IPS-18c (cell line): Measurements from ENCODE around the gene PRSS12.

Source experiments
- H3K4me3 ChIP-seq: 2 replicates; pipeline ENCODE4 v1.7.0; 2013; ENCODE audit warnings: low read depth, mild to moderate bottlenecking, low read length, moderate library complexity; ENCODE audit not compliant: insufficient read depth
- H3K9me3 ChIP-seq: one replicate; pipeline ENCODE4 v1.6.1; 2013; ENCODE audit warnings: mild to moderate bottlenecking, low read length, moderate library complexity; ENCODE audit not compliant: control insufficient read depth, insufficient read depth

Gene PRSS12

DNA sequence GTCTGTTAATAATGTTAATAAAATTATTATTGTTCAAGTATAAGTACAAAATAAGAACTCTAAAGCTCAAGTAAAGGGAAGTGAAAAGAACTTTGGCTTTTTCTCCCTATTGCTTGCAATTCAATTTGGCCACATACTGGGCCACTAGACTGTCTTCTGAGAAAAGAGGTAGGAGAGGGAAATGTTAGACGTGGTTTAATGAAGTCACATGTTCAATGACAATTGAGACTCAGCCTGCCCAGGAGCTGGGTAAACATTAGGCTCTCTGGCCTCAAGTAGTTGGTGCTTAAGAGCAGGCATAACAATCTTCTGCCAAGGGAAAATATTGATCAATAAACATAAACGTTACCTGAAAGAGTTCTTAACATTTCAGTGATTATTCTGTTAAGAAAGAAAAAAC lies 15.1 kb upstream of the PRSS12 start:
- no peaks in the 10 kb centered on the region for H3K9me3 ChIP-seq
- H3K4me3 ChIP-seq: no peak overlapping the region

DNA sequence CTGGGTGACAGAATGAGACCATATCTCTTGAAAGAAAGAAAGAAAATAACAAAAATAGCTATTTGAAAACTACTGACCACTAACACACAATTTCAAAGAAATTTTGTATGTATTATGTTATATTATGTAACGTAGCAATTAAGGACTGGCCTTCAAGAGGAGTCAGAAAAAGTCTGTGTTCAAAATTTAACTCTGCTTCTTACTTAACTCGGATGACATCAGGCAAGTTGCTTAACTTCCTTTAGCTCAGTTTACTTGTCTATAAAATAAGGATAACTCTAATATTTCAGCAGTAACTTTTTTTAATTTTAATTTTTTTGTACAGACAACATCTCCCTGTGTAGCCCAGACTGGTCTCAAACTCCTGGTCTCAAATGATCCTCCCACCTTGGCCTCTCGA lies 14.6 kb upstream of the PRSS12 start:
- H3K9me3 ChIP-seq: no peaks in the 10 kb centered on the region
- no peak overlapping the region for H3K4me3 ChIP-seq

DNA sequence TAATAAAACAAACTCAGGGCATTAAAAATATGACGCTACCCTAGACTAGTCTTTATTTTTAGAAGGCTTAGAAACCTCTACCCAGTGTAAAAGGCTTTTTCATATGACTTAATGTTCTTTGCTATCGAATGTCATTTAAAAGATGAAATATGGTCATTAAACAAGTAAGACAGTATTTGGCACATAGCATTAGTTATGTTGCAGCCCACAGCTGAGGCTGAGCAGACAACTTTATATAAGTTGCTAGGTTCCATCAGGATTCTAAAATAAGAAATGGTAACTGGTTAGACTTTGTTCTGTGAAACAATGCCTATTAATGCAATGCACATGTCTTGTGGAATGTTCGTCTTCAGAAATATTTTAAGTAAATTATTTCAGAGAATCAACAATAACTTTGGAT lies 10.4 kb upstream of the PRSS12 start:
- Histone ChIP-seq H3K4me3 (no peak overlapping the region), H3K9me3 (no peaks in the 10 kb centered on the region)

DNA sequence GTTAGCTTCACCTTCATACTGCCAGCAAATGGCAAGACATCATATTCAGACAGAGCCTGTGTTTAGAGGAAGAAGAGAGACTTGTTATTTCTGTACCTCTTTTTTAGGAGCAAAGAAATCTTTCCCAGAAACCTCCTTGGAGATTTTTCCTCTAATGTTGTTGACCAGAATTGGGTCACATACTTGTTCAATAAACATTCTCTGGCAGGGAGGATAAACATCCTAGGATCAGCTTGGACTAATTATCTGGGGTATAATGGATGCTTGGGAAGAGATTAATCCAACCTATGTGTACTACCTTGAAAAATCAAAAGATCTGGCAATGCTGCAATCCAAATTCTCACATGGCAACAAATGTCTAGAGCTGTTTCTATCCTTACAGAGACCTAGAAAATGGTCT lies 8.4 kb upstream of the PRSS12 start:
- Histone ChIP-seq H3K4me3 (no peak overlapping the region), H3K9me3 (no peaks in the 10 kb centered on the region)

DNA sequence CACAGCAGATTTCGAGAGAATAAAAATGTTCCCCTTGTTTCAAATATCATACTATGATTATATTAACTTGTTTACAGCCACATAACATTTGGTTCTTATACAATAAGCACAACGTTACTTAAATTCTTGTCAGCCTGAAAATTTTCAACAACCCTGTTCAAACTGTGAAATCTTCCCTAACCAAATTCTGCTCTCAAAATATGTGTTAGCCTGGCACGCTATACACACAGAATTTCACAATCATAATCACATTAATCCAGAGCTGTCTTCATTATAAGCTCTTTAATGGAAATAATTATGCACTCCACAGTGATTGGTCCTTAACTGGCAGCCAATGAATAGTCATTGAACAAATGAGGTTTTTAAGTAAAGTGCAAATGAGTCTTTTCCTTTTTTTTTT lies 7.3 kb upstream of the PRSS12 start:
- H3K4me3 ChIP-seq: no peak overlapping the region
- H3K9me3 ChIP-seq: no peaks in the 10 kb centered on the region

DNA sequence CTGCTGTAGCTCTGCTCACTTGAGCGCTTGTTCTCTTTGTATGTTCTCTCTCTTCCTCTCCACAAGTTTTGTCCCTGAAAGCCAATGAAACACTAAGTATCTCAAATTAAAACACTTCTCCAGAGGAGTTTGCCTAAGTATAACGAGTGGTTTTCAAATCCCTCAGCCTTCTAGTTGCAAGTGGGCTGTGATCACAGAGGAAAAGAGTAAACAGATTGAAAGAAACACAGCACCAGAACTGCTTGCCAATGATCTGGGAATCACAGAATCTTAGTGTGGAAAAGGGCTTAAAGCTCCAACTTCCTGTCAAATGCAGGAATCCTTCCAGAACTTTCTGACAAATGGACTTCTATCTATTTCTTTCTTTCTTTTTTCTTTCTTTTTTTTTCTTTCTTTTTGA lies 4.8 kb upstream of the PRSS12 start:
- H3K9me3 ChIP-seq: no peaks in the 10 kb centered on the region
- no peak overlapping the region for H3K4me3 ChIP-seq

DNA sequence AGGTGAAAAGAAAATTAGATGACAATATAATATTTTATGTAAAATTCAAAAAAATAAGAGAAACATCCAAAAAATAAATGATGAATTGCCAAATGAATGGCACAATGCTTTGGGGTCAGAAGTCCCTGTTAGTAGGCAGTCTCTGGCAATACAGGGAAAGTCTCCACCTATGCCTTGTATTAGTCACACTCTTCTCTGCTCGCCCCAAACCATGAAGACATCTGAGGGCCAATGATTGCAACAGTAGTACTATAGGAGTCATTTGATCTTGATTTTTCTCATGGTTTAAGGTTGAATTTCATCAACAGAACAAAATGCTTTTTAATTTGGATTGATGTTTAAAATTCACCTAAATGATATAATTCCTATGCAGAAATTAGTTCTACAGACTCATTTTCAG lies 3.9 kb upstream of the PRSS12 start:
- Histone ChIP-seq H3K4me3 (no peak overlapping the region), H3K9me3 (no peaks in the 10 kb centered on the region)

DNA sequence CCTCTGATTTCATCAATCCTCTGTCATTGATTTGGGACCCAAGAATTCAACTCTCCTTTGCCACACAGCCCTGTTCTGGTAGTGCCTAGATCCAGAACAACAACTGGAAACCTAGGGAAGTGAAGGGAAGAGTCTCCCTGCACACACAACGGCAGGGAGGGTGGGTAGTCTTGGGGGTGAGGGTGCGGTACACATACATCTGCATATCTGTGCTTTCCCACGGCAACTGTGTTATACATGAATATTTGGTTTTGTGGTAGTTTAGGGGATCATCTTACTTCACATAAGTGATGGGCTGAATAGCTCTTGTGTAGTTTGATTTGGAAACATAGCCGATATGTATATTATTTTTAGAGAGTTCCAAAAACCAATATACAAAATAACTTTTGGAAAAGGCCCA lies 3.3 kb upstream of the PRSS12 start:
- no peaks in the 10 kb centered on the region for H3K9me3 ChIP-seq
- H3K4me3 ChIP-seq: no peak overlapping the region

DNA sequence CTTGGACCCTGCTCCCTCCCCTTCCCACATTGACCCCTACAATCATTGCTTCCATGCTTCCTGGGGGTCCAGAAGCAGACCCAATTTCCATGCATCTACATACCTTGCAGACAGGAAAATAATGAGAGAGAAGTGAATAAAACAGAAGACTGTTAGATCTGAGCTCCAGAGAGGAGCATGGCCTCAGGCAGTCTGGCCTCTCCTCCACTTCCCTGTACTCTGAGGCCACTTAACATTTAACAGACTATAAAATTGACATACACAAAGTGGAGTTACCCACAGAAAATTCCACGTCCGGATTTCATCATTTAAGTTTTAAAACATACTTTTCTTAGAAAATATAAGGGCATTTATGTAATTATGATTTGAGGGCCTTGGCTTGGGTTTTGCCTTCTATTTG lies 2.1 kb upstream of the PRSS12 start:
- Histone ChIP-seq H3K4me3 (no peak overlapping the region), H3K9me3 (no peaks in the 10 kb centered on the region)

DNA sequence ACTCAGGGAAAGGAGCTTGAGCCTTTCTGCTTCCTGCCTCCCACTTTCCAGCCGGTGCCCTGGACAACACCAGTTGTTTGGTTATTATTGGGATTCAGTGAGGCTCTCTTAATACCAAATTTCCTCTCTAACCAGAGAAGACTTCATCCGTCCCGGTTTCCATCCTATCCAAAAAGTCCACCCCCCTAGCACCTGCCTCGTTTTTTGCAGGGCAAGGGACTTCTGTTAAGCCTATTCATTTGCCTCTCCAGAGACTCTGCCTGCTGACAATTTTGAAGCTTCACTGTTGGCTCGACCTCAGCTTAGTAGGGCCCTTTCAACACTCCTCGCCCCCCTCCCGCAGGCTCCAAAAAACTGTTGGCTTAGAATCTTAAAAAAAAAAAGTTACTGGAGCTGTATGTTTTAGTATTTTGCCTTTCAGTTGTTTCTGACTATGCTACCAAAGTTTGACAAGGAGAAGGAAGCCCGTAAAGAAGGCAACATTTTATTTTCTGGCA lies 779 bp upstream of the PRSS12 start:
- no peaks in the 10 kb centered on the region for H3K9me3 ChIP-seq
- peak overlapping the region; percentile 64; the same call in 1 of the 2 replicates for H3K4me3 ChIP-seq

DNA sequence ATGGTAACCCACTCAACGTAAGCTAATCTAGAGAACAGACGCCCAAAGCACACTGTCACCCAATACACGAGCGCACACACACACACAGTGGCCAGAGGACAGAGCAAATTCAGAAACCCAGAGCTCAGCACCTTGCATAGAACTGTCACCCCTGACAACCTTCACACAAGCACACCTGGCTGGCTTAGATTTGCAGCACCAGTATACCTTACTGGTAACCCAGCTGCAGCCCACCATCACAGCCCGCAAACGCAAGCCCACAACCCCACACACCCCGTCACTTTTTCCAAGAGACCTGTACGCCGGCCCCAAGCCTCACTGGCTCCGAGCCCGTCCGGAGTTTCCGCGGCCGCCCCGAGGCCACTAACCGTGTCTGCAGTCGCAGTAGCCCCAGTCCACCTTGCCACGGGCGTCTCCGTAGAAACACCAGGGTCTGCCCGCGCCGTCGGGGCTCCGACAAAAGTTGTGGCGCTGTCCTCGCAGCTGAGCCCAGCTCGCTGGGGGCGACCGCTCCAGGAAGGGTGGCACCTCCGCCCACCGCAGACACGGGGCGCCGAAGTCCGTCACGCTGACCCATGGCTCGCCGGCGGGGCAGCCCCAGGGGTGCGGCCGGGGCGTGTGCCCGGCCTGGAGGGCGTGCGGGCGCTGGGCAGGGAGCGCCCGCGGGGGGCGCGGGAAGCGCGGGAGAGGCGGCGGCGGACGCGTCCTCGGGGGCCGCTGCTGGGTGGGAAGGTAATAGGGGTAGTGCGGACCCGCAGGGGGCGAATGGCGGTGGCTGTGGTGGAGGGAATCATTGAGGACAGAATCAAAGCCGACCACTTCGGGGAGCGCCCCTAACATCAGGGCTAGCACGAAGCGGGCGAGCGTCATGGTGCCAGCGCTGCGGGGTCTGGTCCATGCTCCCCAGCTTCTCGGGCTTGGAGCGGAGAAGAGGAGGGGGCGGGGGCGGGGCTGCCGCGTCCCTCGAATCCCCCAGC lies 664 bp downstream of the PRSS12 start:
- H3K4me3 ChIP-seq: peak overlapping the region; percentile 64
- H3K9me3 ChIP-seq: no peaks in the 10 kb centered on the region

DNA sequence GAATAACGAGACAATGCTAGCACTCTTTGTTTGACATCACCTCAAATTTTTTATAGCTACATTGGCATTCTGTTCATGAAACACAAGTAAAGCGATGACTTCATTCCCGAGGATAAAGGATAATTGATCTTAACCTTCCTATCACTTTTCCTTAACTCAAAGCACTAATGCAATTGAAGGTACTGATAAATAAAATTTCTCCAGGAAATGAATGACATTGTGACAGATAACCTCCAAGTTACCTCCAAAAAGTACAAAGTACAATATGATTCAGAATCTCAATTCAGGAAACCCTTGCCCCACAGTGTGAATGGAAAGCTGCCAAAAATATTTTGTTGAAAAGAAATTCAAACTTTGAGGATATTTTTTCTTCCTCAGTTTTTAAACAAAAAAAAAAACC lies 1.8 kb downstream of the PRSS12 start:
- Histone ChIP-seq H3K4me3 (no peak overlapping the region), H3K9me3 (no peaks in the 10 kb centered on the region)

DNA sequence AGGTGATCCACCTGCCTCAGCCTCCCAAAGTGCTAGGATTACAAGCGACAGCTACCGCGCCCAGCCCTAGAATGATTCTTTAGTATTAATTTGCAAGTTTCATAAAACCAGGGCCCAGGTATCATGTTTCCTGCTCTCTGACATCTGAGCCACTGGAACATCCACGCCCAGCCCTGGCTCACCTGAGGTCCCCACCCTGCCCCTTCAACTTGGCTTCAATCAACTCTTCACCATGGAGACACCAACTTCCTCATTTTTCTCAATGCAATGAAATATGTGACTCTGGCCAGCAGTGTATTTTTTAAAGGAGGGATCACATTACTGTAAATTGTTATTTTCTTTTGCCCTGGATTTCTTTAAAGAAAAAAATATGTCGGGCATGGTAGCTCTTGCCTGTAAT lies 3.9 kb downstream of the PRSS12 start:
- Histone ChIP-seq H3K9me3 (no peaks in the 10 kb centered on the region), H3K4me3 (no peak overlapping the region)

DNA sequence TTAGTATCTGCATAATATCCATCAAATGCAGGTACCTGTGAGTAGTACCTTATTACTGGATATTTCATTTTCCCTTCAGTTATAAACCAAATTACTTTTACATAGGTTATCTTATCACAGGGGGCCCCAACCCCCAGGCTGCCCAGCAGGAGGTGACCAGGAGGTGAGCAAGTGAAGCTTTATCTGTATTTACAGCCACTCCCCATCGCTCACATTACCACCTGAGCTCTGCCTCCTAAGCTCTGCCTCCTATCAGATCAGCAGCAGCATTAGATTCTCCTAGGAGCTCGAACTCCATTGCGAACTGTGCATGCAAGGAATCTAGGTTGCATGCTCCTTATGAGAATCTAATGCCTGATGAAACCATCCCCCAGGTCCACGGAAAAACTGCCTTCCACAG lies 6.3 kb downstream of the PRSS12 start:
- H3K9me3 ChIP-seq: no peaks in the 10 kb centered on the region
- H3K4me3 ChIP-seq: no peak overlapping the region

DNA sequence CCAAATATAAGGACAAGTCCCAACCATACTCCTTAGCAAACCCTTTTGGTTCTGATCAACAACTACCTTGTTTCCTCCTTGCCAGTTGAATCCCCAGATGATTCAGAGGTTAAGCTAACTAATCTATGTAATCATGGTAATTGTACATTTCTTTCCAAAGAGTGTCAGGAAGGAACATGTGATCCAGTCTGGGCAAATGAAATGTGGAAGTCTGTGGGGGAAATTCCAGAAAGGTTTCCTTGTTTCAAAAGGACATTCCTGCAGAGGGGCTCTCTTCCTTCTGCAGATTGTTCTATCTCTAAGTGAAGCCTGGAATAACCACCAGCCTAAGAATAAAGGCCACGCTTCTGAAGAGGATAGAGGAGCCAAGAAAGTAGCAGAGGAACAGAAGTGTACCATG lies 7.0 kb downstream of the PRSS12 start:
- Histone ChIP-seq H3K4me3 (no peak overlapping the region), H3K9me3 (no peaks in the 10 kb centered on the region)

DNA sequence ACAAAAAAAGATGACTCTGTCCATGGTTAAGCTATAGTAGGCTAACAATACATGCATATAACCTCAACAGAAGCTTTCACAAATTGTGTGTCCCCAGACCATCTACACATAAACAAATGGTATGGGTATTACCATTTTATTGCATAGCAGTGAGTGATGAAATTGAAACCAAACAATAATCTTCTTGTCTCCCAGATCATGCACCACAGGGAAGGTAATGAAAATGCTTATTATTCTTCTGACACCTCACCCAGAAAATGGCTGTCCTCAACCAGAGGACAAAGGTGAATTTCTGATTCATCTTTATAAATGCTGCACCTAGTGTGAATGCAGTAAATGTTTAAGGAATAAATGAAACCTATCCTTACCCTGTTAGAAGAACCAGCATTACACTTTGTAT lies 8.0 kb downstream of the PRSS12 start:
- H3K4me3 ChIP-seq: no peak overlapping the region
- H3K9me3 ChIP-seq: no peaks in the 10 kb centered on the region

DNA sequence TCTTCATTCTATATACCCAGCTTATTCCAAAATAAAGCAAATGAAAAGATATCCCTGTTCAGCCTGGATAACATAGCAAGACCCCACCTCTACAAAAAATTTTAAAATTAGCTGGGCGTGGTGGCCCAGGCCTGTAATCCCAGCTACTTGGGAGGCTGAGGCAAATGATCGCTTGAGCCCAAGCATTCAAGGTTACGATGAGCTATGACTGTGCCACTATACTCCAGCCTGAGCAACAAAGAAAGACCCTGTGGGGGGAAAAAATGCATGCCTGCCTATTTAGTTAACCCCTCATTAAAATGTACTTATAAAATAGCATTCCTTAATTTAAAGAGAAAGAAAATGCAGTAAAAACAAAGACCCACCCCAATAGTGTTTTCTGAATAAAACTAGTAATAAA lies 9.3 kb downstream of the PRSS12 start:
- no peaks in the 10 kb centered on the region for H3K9me3 ChIP-seq
- no peak overlapping the region for H3K4me3 ChIP-seq

DNA sequence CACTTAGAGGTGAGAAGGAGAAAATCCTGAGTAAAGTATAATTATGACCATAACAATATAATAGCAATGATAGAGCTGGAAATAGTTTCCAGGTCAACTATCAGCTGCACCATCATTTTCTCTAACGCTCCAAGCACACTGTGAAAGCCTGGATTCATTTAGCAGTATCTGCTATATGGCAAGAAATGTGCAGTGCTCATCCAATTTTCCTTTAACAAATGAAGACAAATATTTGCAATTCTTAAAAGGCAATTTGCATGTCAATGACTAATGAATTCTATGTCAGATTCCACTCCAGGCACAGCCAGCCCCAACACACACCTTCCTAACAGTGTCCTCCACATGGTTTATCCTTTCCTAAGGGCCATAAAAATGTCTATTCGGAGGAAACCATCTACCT lies 12.7 kb downstream of the PRSS12 start:
- Histone ChIP-seq H3K9me3 (no peaks in the 10 kb centered on the region), H3K4me3 (no peak overlapping the region)
